ENCODE results near the gene PHOSPHO2.

DNA sequence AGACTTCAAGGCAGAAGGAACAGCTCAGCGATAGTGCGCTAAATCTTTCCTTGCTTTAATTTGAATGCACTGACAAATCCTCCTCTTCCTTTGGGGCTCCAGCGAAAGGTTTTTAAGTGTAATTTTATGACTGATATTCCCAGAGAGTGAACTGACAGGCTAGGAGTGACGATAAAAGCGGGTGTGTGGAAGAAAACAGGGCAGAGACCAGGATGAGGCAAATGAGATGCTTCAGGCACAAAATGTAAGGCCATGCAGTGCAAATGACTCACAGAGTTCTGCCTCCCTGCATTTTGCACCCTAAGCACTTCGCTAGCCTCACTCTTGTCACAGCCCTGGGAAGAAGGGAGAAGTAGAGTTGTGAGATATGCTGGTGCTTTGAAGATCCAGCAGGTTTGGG lies 54.0 kb downstream of the PHOSPHO2 start:
- TF ChIP-seq, protein P1, sequence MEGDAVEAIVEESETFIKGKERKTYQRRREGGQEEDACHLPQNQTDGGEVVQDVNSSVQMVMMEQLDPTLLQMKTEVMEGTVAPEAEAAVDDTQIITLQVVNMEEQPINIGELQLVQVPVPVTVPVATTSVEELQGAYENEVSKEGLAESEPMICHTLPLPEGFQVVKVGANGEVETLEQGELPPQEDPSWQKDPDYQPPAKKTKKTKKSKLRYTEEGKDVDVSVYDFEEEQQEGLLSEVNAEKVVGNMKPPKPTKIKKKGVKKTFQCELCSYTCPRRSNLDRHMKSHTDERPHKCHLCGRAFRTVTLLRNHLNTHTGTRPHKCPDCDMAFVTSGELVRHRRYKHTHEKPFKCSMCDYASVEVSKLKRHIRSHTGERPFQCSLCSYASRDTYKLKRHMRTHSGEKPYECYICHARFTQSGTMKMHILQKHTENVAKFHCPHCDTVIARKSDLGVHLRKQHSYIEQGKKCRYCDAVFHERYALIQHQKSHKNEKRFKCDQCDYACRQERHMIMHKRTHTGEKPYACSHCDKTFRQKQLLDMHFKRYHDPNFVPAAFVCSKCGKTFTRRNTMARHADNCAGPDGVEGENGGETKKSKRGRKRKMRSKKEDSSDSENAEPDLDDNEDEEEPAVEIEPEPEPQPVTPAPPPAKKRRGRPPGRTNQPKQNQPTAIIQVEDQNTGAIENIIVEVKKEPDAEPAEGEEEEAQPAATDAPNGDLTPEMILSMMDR (conservative IDR thresholded peaks at IDR 0.05; ENCODE audit: low read depth, low read length), result no peak
- no peak for TF ChIP-seq EZH2 (IDR thresholded peaks at IDR 0.05; ENCODE audit: low read length, unreplicated experiment)
- TF ChIP-seq EZH2phosphoT487 (IDR thresholded peaks at IDR 0.05; ENCODE audit: borderline replicate concordance, low read length), result no peak

All from PC-3 (cell line).